Activated CD4-positive, alpha-beta T cell treated with anti-CD3 and anti-CD28 coated beads for 24 hours (primary cell): ENCODE data around the gene POFUT1.
A peak's percentile ranks its signal among the peaks of the same experiment; 100 is the strongest.

ENCODE experiments used
- DNase-seq, 2 donors: peaks; one replicate each; pipeline ENCODE4 v3.0.0-alpha.2; 2020; ENCODE audit warnings: low read depth in 2 of 2

The POFUT1 gene

GRCh38 chr20:32277361-32278198 lies 69.9 kb downstream of the POFUT1 start, which contains the start of gene KIF3B:
KIF3B (plus strand) TSS chr20:32277651; CDS start chr20:32309778, 32,127 bp downstream.
- DNase-seq: peak; percentile 77 to 81

GRCh38 chr20:32278199-32278643 lies 70.5 kb downstream of the POFUT1 start:
- DNase-seq: no peak

- no peak for DNase-seq
Observed at GRCh38 chr20:32281711-32282110, 74.0 kb downstream of the POFUT1 start.

DNA sequence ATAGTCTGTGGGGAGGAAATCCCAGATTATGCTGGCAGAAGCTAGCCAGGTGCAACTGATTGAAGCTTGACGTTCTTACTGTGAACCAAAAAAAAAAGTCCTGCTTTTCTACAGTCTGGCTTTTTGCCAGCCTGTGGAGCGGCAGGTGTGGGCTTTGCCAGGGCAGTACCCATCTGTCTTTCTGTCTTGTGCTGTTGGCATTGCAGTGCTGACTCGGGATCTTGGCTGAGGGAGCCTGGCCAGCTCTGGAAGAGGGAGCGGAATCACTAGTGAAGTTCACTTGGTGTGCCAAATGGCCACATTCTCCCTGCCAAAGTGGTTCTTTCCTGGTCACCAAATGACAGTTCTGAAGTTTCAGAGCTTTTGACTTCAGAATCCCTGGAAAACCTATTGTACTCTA lies 74.8 kb downstream of the POFUT1 start:
- DNase-seq: no peak

DNA sequence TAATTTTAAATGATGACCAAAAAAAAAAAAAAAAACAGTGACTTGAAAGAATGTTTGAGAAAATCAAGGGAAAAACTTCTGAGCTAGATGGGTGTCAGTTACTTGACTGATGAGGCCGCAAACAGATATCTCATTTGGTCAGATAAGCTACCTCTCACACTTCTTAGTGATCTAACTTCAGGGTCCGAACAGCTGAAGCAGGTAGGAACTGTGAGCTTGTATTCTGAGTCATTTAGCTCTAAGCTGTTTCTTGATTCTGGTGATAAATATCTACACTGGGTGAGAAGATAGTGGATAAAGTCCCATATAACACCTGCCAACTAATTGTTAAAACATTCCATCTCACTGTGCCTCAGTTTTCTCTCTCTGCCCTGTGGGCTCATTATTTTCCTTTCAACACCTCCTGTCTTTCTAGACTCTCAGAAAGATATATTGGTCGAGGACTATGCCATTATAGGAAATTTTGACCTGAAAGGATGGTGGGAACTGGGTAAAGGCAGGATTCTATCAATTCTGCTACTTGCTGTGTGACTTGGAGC lies 77.5 kb downstream of the POFUT1 start:
- DNase-seq: no peak

- DNase-seq: peak in 1 of 2 donors; percentile 23
Observed at GRCh38 chr20:32285621-32286371, 78.1 kb downstream of the POFUT1 start.

GRCh38 chr20:32287231-32287638 lies 79.6 kb downstream of the POFUT1 start:
- no peak for DNase-seq
